Cerebellar nuclear complex (tissue), 1 donor: ENCODE data around the gene RBPJ.

ENCODE experiments used
- DNase-seq, 2 experiments: peaks; one replicate each; lab custom pipeline; 2025; lab: John Stamatoyannopoulos, UW

The RBPJ gene

DNA sequence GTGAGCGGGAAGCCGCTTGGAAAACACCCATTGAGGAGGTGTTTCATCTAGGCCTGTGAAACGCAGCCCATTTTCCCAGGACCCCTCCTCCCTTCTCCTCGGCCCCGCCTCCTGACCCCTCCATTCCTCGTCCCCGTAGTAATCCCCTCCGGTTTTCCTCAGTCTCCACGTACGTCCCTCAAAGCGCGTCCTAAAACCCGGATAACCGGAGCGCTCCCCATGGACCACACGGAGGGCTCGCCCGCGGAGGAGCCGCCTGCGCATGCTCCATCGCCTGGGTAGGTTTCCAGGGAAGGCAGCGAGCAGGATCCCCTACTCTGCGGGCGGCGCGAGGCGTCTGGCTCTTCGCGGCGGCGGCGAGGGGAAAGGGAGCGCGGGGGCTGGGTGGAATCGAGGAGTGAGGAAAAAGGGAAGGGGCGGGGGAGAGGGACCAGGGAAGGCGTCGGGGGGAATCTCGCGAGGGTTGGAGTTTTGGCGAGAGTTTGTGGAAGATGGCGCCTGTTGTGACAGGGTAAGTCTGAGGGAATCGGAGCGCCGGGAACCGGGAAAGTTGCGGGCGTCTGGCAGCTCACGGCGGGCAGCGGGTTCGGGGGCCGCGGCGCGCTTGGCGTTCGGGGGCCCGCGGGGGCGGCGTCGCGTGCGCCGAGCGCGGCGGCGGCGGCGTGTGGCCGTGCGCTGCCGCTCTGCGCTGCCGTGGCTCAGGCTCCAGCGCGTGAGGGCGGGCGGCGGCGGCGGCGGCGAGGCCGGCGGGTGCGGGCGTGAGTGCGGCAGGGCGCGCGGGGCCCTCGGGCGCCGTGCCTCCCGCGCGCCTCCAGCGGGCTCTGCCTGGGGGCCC lies at the start of gene RBPJ:
TSS of gene RBPJ (plus strand) at position 477 of the 835 bp plus-strand sequence. CDS start at position 492, 15 bp downstream.
- DNase-seq = peak; percentile 47 to 84

DNA sequence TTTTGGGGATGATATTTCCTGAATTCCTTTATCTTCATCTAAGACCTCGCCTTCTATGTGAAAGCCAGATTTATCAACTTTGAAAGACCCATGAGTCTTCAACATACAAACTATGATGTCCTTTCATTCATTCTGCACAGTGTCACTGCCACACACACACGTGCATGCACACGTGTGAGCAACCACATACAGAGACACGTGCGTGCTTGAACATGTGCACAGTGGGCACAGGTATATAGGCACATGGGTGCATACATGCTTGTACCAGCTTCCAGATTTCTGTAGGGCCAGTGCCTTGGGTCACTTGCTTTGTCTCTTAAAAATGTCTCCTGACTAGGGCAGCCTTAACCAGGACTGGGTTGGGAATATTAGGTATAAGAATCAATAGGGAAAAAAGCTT lies 49.1 kb upstream of the RBPJ start:
- DNase-seq = no peak

DNA sequence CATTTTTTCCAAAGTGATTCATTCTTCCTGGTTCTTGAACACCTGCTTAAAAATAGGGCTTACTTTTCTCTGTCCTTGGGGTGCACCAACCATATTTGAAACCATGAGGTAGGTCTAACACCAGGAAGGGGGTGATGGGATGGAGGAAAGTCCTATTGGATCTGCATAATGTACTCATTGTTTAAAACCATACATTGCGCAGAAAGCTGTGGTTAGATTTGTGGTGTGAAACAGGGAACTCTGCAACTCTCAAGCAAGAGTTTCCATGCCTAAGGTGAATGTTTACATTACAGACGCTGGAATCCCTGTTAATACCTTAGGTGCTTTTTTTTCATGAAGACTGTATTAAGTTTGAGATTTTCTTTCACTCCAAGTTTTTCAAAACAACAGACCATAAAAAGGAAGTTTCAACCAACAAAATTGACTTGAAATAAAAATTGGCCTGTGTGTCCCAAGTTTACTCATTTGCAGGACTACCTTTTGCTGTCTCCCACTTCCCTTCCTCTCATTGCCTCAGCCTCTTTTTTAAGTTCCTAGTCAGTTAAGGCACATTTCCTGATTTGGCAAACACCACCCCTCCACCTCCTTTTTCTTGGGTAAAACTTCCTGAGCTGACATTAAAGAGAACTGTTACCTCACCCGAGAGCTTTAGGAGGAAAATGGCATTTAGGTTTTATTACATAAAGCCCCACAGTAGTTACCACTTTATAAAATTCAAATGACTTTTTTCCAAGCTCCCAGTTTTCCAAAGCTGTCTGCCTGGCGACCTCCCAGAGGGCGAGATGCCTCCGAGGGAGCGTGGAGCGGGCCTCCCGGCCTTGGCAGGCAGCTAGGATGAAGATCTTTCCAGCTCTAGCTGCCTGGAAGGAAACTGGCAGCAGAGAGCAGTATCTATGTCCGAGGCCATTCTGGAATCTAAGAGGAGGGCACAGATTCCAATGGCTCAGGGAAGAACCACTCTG lies 47.9 kb upstream of the RBPJ start:
- no peak for DNase-seq

DNA sequence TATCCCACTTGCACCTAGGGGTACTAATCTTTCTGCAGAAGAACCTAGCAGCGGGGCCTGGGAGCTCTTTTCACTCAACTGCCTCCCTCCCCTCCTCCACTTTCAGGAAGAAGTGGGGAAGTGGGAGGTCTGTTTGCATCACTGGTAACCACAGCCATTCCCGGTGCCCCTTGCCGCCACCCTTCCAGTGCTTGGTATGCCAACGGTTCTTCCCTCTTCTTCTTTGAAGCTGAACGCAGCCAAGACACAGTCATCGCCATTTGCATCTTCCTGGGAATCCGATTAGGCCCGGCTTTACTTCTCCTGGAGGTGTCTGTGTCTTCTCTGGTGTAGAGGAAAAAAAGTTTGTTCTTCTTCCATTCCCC lies 47.2 kb upstream of the RBPJ start:
- no peak for DNase-seq

DNA sequence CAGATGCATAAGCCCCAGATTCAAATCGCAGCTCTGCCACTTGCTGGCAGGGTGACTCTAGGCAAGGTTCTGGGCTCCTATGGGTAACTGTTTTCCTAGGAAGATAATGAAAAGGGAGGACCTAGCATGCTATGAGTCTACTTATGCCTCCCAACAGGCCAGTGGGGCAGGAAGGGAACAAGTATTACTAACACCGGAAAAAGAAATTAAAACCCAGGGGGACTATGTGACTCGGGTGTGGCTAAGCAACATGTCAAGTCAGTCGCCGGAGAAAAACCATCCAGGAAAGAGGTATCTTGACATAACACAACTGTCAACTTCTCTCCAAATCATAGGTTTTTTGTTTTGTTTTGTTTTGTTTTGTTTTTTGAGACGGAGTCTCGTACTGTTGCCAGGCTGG lies 45.5 kb upstream of the RBPJ start:
- DNase-seq = no peak

DNA sequence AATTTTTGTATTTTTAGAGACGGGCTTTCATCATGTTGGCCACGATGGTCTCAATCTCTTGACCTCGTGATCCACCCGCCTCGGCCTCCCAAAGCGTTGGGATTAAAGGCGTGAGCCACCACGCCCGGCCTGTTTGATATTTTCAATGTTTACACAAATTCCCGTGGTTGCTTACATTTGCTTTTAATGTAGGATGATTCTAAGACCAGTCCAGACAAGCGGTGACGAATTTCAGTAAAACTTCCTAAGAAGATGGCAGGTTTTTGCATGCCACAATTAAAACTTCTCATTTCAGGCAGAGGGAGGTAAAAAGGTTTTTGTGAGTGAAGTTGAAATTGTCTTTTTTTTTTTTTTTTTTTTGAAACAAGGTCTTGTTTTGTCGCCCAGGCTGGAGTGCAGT lies 41.4 kb upstream of the RBPJ start:
- DNase-seq = no peak

DNA sequence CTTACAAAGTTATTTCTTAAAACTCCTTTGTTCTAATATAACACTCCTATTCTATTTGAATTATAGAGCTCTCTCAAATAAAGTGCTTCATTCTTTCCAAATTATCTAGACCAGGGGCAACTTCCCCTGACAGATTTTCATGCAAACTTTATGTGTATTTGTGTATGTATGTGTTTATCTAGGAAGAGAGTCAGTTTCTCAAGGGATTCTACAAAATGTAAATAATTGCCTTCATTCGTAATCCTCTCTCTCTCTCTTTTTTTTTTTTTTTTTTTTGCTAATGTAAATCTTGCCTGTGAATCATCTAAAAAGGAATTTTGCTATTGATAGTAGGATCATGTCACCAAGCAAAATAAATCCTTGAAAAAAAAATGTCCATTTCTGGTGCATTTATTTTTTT lies 38.9 kb upstream of the RBPJ start:
- DNase-seq = no peak

DNA sequence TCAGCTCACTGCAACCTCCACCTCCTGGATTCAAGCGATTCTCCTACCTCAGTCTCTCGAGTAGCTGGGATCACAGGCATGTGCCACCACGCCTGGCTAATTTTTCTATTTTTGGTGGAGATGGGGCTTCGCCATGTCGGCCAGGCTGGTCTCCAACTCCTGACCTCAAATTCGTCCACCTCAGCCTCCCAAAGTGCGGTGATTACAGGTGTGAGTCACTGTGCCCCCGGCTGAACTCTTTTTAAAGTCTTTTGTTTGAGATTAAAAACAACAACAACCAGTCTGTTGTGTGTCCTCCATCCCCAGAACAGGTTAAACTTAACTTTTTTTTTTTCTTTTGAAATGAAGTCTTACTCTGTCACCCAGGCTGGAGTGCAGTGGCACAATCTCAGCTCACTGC lies 36.3 kb upstream of the RBPJ start:
- DNase-seq = no peak

DNA sequence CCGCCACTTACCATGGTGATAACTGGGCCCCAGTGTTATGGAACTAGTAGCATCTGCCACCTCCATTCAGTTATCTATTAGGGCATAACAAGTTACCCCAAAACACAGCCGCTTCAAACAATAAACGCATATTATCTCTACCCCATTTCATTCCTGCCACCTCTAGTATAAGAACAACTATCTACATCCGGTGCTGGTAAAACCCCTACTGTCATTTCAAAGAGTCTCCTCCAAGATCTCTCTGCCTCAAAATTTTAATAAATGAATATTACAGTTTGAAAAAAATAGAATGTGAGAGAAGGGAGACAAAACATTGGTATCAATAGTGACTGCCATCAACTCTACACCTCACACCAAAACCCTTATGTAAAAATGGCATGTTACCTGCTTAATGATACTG lies 35.5 kb upstream of the RBPJ start:
- no peak for DNase-seq

DNA sequence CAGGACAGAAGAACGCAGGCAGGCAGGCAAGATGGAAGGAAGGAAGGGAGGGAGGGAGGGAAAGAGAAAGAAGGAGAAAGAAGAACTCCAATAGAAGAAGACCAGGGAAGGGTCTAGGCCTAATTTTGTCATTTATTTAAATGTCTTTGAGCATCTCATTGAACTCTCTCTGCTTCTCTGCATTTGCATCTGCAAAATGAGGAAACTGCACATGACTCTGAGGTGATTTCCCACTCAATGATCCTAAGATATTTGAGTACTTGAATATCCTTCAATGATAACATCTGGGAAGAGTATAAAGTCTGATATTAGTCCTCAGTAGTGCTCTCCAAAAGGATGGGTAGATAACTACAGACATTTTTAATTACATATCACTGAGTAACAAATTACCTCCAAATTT lies 33.1 kb upstream of the RBPJ start:
- no peak for DNase-seq

DNA sequence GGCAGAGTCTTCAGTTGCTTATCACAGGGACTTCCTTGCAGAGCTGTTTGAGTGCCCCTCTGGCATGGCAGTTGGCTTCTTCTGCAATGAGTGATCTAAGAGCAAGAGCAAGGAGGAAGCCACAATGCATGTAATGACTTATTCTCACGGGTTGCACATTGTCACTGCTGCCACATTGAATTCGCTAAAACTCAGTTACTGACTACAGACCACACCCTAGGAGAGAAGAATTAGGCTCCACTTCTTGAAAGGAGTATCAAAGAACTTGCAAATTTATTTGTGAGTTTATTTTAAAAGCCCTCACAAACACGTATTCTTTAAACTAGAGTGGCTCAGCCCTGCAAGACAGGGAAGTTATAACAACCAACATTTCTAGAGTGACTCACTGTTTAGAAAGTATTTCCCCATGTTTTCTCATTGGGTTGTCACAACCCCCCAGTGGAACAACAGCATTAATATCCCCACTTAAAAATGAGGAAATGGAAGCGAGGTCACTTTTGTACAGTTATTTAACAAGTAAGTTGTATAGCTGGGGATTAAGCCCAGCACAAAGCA lies 32.4 kb upstream of the RBPJ start:
- no peak for DNase-seq

DNA sequence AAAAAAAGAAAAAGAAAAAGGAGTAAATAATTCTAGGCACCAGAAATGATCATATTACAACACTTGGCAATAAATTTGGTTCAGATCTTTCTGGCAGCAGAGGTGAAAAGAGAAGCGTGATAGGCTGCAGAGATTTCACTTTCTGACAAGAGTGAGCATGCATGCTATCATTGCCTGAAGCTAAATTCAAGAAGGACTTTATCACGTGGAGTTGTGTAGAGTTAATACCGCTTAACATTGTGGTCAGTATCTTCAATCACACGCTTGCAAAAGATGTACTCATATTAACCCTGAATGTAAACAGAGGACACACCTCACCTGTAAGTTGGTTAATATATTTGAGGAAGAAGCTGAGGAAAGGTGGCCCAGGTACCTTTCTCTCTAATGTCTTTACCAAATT lies 31.4 kb upstream of the RBPJ start:
- no peak for DNase-seq

DNA sequence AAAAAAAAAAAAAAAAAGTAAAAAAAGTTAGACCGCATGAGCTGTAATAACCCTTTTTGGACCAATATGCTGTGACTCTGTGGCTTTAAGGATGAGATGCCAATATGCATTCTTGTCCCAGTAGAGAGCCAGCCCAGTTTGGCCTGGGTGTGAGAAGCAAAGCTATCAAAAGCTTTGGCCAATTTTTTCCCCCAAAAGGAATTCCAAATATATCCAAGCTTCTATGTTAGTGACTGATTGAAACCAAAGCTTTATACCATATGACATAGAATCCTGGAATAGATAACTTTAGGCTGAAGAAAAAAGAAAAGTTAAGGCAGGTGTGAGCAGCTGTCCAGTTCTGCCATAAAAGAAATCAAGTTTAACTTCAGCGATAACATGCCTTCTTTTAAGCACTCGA lies 30.5 kb upstream of the RBPJ start:
- DNase-seq = no peak

DNA sequence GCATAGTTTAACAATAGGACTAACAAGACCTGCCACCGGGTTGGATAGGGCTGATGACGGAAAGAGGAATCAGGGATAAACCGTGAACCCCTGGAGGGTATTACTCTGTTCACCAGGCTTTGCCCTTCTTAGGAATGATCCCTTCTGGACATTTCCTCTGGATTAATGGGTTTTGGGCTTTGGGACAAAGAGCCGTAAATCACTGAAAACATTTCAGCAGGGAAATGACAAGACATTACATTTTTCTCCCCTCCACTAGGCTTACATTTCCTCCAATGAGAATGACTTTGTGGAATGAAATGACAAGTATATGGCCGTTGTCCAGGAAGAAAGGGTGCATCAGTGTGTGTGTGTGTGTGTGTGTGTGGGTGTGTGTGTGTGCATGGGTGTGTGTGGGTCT lies 25.9 kb upstream of the RBPJ start:
- no peak for DNase-seq

DNA sequence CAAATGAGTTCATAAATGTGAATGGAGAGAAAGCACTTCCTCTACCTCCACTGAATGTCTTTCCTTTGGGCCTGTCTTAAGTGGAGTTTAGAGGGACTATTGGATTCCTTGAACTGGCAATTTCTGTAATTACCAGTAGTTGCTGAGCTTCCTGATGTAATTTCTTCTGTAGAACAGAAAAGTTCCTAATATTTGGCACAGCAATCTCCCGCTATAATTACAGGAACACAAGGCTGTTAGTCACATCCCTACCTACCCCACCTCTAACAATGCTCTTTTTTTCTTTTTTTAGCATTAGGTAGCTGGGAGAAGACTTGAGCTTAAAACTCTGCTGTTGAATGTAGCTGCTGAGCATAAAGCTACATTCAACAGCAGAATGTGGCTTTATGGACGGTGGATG lies 24.8 kb upstream of the RBPJ start:
- no peak for DNase-seq

DNA sequence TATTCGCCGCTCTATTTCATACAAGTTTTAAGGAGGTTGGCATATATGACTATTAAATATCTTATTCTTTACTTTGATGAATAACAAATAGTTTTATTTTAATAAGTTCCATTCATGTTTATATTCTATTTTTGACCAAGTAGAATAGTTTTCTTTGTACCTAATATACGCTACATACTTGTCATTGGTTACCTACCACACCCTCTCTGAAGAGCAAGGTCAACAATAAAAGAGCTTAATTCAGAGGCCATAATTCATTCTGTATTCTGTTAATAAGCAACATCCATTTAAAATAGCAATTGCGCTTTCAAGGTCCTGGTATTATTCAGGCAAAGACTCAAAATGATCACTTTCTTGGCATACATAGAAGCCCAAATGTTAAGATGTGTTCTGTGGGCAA lies 24.3 kb upstream of the RBPJ start:
- no peak for DNase-seq

DNA sequence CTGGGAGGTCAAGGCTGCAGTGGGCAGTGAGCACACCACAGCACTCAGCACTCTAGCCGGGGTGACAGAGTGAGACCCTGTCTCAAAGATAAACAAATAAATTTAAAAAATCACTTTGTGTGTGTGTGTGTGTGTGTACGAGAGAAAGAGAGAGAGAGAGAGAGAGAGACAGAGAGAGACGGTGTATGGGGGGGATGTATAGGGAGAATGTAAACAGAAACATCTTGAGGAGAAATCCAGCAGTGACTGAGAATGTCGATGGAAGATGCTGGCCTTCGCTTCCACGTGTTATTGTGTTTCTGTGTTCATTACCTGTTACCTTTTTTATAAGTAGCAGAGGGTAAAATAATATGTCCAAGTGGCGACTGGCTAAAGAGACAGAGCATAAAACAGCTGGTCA lies 23.6 kb upstream of the RBPJ start:
- DNase-seq = no peak

DNA sequence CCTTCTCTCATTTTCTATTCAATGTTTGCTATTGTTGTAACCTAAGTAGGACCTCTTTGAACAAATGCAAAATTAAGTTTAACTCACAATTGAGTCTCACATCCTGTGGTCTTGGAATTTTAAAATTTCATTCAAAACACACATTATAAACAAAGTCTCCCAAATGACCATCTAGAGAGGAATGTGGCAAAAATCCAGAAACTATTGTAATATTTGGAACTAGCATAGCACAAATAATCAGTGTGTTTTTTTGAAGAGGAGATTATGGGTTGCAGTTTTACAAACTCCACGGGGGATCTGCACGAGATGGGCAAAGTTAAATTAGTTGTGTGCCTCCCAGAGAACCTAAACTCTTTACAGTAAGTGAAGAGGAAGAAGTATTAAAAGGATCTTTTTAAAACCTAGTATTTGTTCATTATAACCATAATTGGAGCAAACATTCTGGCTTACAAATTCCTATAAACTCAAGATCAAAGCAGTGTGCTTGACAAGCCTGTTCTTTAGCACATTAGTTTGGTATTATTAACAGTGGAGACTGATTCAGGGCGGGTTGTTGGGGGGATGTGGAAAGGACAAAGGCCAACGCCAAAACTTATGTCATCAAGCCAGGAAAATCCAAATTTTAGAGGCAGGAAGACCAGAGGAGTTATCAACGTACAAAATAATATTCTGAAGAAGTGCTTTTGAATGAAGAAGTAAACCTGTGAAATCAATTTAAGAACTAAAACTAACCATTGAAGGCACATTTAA lies 22.4 kb upstream of the RBPJ start:
- no peak for DNase-seq

DNA sequence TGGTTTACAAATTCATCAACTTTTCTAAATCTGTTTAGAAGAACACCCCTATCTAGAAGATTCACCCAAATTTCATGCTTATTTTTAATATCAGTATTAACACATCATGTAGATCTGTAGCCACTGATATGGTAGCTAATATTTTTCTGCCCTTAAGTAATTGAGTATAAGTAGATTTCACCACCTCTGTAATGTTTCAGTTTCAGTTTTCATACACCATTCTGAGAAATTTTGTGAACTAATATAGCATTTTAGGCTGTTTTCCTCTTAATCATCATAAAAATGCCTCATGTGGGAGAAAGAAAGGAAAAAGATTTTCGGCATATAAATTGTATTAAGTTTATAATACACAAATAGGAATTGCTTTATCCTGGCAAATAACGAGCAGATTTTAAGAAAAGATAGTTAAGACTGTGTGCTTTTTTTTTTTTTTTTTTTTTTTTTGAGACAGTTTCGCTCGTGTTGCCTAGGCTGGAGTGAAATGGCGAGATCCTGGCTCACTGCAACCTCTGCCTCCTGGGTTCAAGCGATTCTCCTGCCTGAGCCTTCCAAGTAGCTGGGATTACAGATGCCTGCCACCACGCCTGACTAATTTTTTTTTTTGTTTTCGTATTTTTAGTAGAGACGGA lies 21.4 kb upstream of the RBPJ start:
- DNase-seq = no peak

DNA sequence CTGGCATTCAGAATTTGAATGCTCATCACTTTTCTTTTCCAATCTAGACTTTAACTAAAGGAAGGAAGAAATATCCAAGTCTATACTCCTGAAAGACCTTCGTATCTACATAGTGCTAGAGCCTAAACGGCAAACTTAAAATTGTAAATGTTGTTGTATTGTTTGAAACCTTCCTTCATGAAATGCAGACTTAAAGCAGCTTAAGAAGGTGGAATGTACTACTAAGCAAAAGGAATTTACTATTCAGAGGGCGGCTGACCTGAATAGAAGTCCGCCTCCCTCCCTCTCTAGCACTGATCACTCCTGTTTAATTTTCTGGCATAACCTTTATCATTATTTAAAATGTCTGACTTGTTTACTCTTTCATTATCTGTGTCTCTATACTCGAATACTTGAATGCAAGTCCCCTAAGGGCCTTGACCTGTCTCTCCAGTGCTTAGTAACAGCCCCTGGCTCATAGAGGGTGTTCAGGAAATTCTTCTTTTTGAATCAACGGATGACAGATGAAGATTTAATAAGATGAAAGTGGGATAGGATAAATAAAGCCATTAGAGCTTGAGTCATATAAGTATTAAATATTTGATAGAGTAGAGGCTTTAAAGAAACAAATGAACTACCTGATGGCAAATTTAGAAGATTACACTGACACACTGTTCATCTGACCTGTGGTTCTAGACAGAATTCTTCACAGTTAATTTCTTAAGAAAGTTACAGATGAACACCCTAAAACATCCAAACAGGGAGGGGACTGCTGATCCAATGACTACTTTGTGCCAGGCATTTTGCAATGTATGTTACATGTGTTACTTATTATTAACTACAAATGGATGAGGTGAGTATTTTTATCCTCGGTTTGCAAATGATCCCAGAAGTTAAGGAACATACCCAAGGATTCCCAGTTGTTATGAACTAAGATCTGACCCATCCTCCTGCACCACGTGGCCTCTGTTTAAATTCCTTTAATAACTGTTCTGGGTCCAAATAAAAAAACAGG lies 20.2 kb upstream of the RBPJ start:
- no peak for DNase-seq
